ENCODE data around the gene ATP8B1. TPM values are rescaled to one million over a fixed set of nuclear protein-coding genes. Genes with fewer than 3 reads are reported as not detected.

The ATP8B1 gene
- total and polyA plus RNA-seq, 9 of the 15 experiments (the other 6 are each of a cell fraction or from before 2014, with no cell fraction given), result 0.01 to 0.22 (median 0.03) TPM; not detected in 3

GRCh38 chr18:57630002-57630753 is 172.9 kb downstream of the ATP8B1 start (continued):
- TF ChIP-seq E2F6 (IDR thresholded peaks at IDR 0.05; ENCODE audit: borderline replicate concordance in 1 of 2, extremely low read depth in 1 of 2, insufficient read depth in 1 of 2, insufficient read length in 1 of 2, low read depth in 1 of 2, low read length in 1 of 2, poor library complexity in 1 of 2, severe bottlenecking in 1 of 2) (peak; percentile 26 to 73), TCF7 (IDR thresholded peaks at IDR 0.05; ENCODE audit: borderline replicate concordance) (0 out of 2 replicates have a peak, but pooled peaks have one; percentile 60), BDP1 (IDR thresholded peaks at IDR 0.05; ENCODE audit: insufficient read depth, insufficient read length) (no peak), PHF21A (IDR thresholded peaks at IDR 0.05; ENCODE audit: borderline replicate concordance, low read depth) (peak; percentile 66; the same call in 1 of the 2 replicates), MGA (IDR thresholded peaks at IDR 0.05) (peak; percentile 81), ILF3 (IDR thresholded peaks at IDR 0.05; ENCODE audit: borderline replicate concordance) (no peak), CBX1 (IDR thresholded peaks at IDR 0.05; ENCODE audit: low read depth) (peak; percentile 45; the same call in 1 of the 2 replicates), FOXK2 (conservative IDR thresholded peaks at IDR 0.05 in 1 of 2, IDR thresholded peaks at IDR 0.05 in 1 of 2; ENCODE audit: low read depth in 2 of 2) (peak; percentile 59 to 73)
- TF ChIP-seq, protein P1, sequence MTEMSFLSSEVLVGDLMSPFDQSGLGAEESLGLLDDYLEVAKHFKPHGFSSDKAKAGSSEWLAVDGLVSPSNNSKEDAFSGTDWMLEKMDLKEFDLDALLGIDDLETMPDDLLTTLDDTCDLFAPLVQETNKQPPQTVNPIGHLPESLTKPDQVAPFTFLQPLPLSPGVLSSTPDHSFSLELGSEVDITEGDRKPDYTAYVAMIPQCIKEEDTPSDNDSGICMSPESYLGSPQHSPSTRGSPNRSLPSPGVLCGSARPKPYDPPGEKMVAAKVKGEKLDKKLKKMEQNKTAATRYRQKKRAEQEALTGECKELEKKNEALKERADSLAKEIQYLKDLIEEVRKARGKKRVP (CRISPR knock-in tag; IDR thresholded peaks at IDR 0.05), result peak; percentile 54; the same call in 1 of the 2 replicates
- TF ChIP-seq, protein P2, sequence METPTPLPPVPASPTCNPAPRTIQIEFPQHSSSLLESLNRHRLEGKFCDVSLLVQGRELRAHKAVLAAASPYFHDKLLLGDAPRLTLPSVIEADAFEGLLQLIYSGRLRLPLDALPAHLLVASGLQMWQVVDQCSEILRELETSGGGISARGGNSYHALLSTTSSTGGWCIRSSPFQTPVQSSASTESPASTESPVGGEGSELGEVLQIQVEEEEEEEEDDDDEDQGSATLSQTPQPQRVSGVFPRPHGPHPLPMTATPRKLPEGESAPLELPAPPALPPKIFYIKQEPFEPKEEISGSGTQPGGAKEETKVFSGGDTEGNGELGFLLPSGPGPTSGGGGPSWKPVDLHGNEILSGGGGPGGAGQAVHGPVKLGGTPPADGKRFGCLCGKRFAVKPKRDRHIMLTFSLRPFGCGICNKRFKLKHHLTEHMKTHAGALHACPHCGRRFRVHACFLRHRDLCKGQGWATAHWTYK (CRISPR knock-in tag; IDR thresholded peaks at IDR 0.05), result peak; percentile 57; the same call in 1 of the 2 replicates
